GM12878 (cell line): ENCODE results near the gene HMGB1.

Experiments
- ASH2L ChIP-seq: fragments of 300-600, 200-600 bp; sonication (generic); IDR thresholded peaks from 2 replicates; pipeline ENCODE4 v1.6.1; 2017; ENCODE audit warnings: low read depth, mild to moderate bottlenecking, borderline replicate concordance
- GABPA ChIP-seq: IDR thresholded peaks from 2 replicates; pipeline ENCODE4 v1.6.1; 2014; ENCODE audit warnings: antibody characterized with exemption, low read depth, mild to moderate bottlenecking, inconsistent platforms
- NFYB ChIP-seq: IDR thresholded peaks from 2 replicates; pipeline ENCODE4 v1.6.1; 2011; ENCODE audit warnings: low read depth, mild to moderate bottlenecking, low read length, improper control_type of control experiment, moderate library complexity; ENCODE audit not compliant: insufficient read depth
- POLR2A ChIP-seq: IDR thresholded peaks from 2 replicates; pipeline ENCODE4 v1.6.1; 2011; ENCODE audit warnings: low read depth, mild to moderate bottlenecking, low read length
- POLR2AphosphoS5 ChIP-seq: IDR thresholded peaks from 2 replicates; pipeline ENCODE4 v1.6.1; 2011; ENCODE audit warnings: mild to moderate bottlenecking, low read length, inconsistent platforms
- RELA ChIP-seq: fragments of 450-650 bp; IDR thresholded peaks from 2 replicates; pipeline ENCODE4 v1.8.0; 2014; ENCODE audit warnings: borderline replicate concordance; ENCODE audit not compliant: partially characterized antibody
- STAT1 ChIP-seq: fragments of 450-650 bp; conservative IDR thresholded peaks from 2 replicates; pipeline ENCODE4 v1.6.1; 2014; ENCODE audit warnings: antibody characterized with exemption, mild to moderate bottlenecking
- TCF3 ChIP-seq: IDR thresholded peaks from 2 replicates; pipeline ENCODE4 v1.6.1; 2012; ENCODE audit warnings: low read depth, mild to moderate bottlenecking, low read length, borderline replicate concordance; ENCODE audit not compliant: insufficient read depth
- TF ChIP-seq, protein P1 (sequence below), 3 experiments: IDR thresholded peaks in 2 of 3; conservative IDR thresholded peaks in 1 of 3; 2 replicates each; pipeline ENCODE4 v1.5.1; 2011; ENCODE audit warnings: low read depth in 3 of 3, low read length in 3 of 3, mild to moderate bottlenecking in 3 of 3, control low read depth in 2 of 3, moderate library complexity in 2 of 3, inconsistent platforms in 1 of 3, mixed read lengths in 1 of 3; ENCODE audit not compliant: control insufficient read depth in 2 of 3, insufficient read depth in 1 of 3; ENCODE audit errors: extremely low read depth in 1 of 3

GRCh38 chr13:30406779-30407416, 58.8 kb downstream of the HMGB1 start:
- TF ChIP-seq STAT1 (no peak), TCF3 (no peak), POLR2AphosphoS5 (no peak), RELA (no peak), GABPA (no peak), POLR2A (no peak), NFYB (no peak), ASH2L (no peak)
- TF ChIP-seq, protein P1, sequence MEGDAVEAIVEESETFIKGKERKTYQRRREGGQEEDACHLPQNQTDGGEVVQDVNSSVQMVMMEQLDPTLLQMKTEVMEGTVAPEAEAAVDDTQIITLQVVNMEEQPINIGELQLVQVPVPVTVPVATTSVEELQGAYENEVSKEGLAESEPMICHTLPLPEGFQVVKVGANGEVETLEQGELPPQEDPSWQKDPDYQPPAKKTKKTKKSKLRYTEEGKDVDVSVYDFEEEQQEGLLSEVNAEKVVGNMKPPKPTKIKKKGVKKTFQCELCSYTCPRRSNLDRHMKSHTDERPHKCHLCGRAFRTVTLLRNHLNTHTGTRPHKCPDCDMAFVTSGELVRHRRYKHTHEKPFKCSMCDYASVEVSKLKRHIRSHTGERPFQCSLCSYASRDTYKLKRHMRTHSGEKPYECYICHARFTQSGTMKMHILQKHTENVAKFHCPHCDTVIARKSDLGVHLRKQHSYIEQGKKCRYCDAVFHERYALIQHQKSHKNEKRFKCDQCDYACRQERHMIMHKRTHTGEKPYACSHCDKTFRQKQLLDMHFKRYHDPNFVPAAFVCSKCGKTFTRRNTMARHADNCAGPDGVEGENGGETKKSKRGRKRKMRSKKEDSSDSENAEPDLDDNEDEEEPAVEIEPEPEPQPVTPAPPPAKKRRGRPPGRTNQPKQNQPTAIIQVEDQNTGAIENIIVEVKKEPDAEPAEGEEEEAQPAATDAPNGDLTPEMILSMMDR (IDR thresholded peaks at IDR 0.05 in 2 of 3, conservative IDR thresholded peaks at IDR 0.05 in 1 of 3; ENCODE audit: control insufficient read depth in 2 of 3, extremely low read depth in 1 of 3, insufficient read depth in 1 of 3, low read depth in 3 of 3, low read length in 3 of 3): no peak
